NCI-H146 (cell line): ENCODE measurements around the gene TFF3.
A peak's percentile ranks its signal among the peaks of the same experiment; 100 is the strongest.

Source experiments
- DNase-seq: peaks from one replicate; lab custom pipeline; 2025; lab: John Stamatoyannopoulos, UW

Gene TFF3

DNA sequence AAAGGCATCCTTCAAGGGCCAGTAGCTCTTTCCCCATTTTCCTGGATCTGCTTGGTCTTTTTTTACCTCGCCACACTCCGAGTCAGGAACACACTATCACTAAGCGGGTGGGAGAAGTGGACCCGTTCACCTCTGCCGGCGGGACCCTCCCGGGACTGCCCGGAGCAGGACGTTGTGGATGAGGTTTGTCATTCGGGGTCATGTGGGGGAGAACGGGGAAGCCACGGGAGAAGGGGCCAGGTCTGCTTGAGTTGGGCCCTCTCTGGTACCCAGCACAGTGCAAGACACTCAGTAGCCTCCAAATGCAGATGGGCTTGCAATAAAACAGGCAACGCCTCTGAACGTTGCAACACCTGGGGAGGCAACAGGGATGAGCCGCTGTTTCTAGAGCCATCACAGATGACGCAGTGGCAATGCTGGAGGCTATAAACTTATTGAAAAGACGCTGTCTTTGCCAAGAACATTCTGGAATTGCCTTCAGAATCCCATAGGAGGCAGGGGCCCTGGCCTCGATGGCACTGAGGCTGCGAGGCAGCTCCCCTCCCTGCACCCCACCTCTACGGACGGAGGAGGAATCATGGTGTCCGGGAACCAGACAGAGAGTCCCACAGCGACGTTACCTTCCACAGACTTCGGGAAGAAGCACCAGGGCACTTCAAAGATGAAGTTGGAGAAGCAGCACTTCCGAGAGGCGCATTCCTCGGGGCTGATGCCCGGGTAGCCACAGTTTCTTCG is 31.8 kb upstream of the TFF3 start:
- DNase-seq, result no peak

DNA sequence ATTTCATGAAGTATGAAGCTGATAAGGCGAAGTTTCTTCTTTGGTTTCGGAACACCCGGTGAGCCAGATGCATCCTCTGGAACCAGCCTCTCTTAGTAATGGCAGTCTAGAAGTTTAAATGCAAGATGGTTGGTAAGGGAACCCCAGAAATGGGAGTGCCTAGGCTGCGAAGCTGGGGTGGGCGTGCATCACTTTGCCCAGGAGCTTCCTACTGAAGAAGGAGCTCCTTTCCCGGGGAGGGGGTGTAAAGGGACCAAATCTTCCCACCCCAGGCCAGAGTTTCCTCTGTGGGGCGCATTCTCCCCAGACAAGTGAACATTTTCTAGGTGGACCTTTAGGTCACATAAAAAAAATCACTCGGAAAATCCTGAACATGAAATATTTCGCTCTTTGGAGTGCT is 31.2 kb upstream of the TFF3 start:
- DNase-seq, result no peak

DNA sequence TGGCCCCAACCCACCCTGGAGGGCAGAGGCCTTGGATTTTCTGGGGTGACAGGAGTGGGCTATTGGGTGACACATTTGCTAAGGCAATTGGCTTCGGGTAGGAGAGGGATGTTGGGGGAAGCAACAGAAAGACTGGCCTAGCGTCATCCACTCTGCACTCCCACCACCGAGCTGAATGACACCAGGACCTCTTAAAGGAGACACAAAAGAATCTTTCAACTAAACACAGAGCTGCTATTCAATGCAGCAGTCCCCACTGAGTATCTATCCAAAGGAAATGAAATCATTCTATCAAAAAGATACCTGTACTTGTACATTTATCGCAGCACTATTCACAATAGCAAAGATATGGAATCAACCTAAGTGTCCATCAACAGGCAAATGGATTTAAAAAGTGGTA is 29.4 kb upstream of the TFF3 start:
- no peak for DNase-seq

DNA sequence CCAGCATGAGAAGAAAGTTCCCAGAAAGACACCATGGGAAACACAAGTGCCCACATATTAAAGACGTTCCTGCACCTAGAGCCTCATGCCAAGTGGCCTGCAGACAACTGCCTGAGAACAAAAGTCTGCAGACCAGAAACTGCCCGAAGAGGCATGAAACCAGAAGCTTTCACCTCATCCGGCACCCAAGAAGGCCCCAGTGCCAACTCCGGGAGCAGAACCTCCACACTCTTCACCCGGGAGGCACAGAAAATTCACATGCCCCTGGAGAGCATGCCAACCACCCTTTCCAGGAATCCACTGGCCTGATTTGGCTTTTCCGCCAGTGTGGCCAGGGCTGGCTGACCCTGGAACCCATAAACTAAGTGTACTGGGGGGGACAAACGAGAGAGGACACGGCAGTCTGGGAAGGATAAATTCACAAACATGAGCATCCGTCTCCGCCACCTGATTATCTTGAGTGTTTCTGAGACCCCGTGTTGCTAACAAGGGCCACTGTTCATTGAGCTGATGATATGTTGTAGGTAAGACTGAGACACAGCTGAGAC is 28.8 kb upstream of the TFF3 start:
- no peak for DNase-seq

DNA sequence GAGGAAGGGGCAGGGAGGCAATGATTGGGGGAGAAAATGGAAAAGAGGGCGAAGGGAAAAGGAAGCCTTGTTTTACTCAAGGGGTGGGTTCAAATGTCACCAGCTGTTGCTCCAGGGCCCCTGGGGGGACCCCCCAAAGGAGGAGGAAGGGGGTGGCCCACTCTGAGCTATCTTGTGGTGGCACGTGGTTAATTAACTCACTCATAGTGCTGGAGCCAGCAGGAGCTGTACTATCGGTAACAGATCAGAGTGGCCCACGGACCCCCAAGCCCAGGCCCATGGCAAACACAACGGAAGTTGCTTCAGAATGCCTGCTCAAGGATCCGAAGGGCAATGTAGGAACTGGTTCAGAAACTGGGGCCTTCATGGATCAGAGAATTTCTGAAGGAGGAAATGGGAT is 28.3 kb upstream of the TFF3 start:
- DNase-seq, result no peak

DNA sequence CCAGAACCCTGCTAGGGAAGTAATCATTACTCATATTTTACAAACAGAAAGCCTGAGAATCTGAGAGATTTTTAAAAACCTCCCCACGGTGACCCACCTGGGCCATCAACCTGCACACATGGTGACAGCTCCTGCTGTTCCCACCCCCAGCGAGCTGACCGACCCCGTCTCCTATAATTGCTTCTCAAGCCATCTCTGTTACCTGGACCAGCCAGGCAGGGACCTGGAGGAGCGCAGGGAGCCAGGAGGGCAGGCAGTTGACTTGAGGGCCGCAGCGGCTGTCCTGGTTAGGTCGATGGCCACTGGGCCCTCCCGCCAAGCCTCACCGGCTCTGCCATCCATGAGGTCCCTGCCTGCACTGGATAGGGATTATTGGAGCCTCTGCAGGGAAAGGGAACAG is 27.9 kb upstream of the TFF3 start:
- DNase-seq, result no peak

DNA sequence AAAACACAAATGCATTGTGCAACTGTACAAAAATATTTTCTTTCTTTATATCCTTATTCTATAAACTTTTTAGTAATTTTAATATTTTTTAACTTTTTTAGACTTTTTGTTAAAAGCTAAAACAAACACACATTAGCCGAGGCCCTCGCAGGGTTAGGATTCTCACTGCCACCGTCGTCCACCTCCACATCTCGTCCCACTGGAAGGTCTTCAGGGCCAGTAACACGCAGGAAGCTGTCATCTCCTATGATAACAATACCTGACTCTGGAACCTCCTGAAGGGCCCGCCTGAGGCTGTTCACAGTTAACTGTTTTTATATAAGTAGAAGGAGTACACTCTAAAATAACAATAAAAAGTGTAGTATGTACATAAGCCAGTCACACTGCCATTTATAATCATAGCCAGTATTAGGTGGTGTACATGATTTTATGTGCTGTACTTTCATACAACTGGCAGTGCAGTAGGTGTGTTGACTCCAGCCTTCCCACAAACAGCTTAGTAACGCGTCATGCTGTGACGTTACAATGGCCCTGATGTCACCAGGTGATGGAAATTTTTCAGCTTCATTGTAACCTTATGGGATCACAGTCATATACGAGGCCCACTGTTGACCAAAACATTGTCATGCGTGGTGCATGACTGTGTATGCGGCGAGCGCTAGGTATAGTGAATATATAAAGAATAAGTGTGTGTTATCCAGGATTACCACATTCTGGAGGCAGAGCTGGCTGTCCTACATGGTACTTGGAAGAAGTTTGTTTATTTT is 26.8 kb upstream of the TFF3 start:
- DNase-seq, result peak; percentile 18

DNA sequence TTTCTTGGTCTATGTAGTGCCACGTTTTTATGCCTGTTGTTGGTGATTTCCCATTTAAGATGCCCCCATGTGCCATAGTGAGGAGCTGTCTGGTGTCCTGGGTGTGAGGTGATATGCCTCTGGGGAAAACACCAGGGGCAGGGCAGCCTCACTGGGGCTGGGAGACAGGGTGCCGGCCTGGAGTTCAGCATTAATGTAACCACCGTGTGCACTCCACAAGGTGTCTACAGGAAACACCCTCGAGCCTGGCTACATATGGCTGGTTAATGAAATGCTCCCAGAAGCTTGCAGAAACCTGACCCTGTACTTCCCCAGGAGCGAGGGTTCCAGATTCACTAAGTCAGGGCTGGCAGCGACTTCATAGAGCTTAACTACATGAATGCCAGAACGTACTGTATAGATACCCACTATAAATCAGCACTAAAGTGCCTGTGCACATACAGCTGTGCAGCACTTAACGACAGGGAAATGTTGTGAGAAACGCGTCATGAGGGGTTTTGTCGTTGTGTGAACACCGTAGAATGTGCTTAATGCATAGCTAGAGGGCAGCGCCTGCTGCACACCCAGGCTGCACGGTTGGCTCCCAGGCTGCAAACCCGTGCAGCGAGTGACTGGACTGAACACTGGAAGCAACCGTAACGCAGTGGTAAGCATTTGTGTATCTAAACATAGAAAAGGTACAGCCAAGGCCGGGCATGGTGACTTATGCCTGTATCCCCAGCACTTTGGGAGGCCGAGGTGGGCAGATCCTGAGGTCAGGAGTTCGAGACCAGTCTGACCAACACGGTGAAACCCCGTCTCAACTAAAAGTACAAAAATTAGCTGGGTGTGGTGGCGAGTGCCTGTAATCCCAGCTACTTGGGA is 25.2 kb upstream of the TFF3 start:
- no peak for DNase-seq

DNA sequence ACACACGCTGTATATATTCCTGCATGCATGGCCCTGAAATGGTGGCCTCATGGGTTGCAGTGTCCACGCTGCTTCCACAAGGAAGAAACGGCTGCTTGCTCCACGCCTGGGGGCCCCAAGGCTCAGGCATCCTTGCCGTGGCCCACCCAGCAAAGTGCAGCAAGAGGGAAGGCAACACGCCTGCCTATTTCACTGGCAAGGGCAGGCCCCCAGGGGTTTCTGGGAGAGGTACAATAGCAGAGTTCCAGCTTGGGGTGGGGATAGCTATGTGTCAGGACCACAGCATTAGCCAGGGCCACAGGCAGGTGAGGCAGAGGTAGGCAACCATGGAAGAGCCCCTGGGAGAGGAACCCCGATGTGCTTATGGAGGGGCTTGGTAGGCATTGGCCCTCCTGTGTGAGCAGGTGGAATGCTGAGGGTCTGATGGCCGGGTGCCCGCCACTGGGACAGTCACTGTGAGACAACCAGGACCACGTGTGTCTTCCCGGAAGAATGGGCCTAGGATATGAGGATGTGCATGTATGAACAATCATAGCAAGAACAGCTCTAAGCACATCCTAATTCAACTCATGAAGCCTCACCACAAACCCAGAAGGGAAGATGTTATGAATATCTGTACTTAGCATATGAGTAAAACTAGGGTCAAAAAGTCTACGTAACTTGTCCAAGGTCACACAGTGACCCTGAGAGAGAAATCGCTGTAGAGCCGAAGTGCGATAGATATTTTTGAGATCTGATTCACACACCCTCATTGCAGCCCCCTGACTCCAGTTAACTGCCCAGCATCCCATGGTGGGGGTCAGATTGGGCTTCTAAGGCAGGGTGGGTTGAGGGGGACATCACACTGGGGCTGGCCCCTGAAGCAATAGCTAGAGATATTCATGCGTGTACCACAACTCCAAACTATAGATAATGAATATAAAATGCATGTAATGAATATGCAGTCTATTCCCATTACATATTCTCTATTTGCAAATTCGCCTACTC is 23.8 kb upstream of the TFF3 start:
- DNase-seq, result no peak

DNA sequence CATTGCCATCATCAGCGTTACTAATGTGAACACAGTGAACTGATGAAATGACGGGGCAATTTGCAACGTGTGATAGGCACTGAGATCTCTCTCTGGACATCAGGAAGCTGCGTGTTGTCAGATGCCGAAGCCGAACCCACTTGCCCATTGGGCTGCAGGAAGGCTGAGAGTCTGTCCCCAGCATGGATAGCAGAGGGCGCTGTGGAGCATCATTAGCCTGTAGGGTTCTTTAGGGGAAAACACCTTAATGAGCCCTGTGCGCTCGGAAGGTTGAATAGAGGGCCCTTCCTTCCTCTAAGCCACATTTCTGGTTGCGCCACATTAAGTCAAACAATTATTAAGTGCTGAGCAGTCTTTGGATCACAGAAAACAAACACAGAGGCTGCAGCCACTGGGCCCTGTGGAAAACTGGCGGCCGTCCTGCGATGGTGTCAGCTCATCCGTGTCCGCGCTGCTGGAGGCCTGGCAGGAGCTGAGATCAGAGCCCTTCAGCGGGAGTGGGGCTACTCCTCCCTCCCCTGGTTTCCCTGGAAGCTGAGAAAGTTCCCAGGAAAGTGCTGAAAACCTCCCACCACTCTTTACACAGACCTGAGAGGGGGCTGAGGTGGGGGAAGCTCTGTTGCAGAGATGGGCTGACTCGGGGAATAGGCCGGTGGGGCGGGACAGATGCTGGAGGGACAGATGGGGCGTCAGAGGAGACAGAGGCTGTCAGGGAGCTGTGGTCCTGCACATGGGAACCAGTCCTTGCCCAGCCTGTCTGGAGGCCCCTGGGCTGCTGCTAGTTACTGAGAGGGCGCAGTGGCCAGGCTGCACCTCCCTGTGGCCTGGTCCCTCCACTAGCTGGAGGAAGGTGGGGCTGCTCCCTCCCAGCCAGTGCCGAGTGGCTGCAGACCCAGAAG is 22.9 kb upstream of the TFF3 start:
- peak; percentile 82 for DNase-seq

DNA sequence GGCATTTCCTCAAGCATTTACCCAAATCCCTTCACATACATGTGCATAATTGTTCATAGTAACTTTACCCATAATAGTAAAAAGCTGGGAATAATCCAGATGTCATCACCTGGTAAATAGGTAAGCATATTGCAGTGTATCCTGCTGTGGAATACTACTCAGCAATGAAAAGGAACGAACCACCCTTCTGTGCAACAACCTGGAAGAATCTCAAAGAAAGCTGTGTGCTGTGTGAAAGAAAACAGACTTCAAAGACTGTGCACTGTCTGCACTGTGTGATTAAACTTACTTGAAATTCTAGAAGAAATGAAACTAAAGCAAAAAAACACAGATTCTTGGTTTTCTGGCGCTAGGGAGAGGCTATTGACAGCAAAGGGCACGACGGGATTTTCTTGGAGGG is 22.1 kb upstream of the TFF3 start:
- no peak for DNase-seq

DNA sequence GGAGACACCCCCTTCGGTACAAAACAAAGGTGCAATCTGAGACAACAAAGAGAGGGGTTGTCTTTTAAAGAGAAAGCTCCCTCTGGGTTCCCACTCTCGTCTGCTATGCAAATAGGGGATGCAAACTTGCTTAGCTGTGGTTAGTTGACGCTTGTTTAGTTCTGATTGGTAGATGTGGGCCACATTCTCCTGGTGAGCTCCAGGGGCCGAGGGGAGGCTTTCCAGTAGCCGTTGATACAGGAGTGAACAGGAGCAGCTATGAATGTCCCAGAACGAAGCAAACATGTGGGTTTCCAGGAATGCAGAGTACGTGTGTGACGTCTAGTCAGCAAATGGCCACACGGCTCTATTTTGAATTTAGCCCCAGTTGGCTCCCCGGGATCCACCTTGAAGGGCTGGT is 20.8 kb upstream of the TFF3 start:
- DNase-seq, result no peak

DNA sequence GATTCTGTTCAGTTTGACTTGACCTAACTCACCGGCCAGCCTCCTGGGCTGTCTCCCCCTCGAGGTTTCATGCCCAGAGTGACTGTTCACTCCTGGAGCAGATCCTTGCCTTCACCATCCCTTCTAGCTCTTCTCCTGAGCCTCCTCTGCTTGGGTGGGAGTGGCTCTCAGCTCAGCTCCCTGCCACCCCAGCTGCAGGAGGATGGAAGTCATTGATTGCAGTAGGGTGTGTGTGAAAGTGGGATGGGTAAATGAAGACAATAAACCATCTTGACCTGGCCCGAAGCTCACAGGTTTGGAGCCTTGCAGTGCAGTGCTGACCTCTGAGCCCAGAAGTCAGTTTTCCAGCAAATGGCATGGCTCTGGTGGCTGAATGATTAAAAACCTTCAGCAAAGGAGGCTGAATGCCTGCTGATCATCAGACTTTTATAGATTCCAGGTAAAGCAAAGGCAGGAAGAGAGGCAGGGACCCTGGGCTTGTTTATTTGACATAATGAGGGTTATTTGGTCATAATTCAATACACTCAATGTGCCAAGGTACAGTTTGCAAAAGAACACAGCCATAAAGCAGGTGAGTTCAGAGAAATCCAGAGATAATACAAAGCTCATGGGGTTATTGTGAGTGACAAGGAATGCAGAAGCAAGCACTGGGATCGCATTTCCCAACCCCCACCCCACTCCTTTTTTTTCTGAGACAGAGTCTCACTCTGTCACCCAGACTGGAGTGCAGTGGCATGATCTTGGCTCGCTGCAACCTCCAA is 17.5 kb upstream of the TFF3 start:
- DNase-seq, result peak; percentile 14

DNA sequence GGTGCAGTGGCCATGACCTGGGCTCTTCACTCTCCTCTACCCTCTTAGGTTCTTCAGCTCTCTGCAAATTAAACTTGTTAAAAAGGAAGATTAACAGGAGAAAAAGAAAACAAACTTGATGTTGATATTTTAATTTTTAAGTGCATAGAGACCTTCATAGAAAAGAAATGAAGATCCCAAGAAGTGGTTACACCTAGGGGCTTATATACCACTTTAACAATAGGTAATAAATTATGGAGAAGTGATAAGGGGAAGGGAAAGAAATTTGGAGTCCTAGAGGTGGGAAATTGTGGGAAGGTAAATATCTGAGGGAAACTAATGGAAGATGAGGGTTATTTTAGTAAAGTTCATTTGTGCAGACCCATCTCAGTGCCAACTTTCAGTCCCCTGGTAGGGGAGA is 16.5 kb upstream of the TFF3 start:
- DNase-seq, result no peak

DNA sequence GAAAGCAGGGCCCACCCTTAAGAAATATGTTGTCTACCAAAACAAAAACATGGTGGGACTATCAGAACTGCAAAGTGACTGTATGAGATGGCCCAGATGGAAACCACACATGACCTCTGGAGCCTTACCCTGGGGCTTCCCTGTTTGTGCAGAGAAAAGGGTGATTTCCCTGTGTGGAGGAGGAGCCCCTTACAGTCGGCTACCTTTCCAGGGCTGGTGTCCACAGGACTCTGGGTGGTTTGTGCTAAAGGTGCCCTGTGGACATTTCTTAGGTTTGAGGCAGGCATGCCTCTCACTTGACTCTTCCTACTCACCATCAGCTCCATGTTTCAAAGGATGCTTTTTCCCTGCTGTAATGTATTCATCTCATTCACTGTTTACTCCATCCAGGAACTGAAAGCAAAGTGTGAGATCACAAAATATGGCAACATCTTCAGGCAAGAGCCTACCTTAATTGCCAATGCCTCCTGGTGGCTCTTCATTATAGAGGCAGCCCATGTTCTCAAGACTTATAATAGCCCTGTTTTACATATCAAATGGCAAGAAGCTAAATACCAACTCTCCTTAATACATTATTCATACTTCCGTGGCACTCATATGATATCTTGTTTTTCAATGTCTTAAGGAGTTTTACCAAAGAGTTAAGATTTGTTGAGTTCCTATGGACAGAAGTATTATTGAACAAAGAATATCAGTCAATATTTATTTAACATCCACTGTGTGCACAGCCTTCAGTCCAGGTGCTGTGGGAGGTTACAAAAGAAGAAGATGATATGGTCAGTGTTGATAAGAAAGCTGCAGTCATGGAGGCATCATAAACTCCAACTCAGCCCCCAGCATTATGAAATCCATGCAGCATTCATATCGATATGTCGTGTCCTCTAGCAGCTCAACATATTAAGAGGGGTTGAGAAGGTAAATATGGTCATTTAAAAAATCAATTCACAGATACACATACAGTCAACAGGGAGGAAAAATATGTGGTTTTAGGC is 15.5 kb upstream of the TFF3 start:
- DNase-seq, result peak; percentile 62

DNA sequence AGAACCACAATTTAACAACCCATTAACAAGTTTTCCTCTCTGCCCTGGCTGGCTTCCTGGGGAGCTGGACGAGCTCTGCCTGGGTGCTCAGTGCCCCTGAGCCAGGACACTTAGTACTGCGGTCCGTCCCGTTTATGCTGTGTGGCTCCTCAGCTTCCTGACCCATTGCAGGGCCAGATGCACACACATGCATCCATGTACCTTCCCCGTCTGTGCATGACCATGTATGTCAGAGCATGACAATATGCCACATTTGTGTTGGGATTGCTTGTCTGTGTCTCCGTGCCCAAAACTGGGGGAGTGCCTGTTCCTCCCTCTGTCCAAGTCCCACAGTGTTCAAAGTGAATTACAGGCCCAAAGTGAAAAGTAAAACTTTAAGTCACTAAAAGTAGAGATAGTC is 9.7 kb upstream of the TFF3 start:
- DNase-seq, result no peak

DNA sequence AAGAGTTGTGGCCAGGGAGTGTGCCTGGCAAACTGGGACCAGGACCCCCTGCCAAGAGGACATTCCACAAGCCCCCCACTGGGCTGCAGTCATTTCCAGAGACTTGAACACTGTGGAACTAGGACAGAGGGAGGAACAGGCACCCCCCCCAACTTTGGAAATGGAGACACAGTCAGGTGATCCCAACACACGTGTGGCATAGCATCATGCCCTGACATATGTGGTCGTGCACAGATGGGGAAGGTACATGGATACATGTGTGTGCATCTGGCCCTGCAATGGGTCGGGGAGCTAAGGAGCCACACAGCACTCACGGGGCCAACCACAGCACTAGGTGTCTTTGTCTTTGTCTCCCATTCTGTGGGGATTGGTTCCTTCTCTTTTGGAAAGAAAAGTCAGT is 6.6 kb upstream of the TFF3 start:
- DNase-seq, result no peak

DNA sequence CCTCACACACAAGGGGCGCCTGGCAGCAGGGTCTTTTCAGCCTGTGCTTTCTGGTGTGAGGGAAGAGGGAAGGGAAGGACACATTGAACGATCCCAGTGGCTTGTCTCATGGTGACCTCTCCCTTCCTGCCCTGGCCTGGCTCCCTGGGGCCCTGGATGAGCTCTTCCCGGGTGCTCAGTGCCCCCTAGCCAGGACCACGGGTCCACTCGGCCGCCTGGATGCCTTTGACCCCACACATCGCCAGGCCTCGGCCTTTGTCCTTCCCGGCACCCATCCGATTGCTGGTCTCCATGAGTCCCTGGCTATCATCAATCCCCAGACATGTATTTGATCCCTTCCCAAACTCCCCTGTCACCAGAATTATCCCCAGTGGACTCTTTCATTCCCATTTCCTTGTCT is 6.0 kb upstream of the TFF3 start:
- no peak for DNase-seq
